ENCODE results near the gene GANAB. TPM values are rescaled to one million over a fixed set of nuclear protein-coding genes. Genes with fewer than 3 reads are reported as not detected.
A peak's percentile ranks its signal among the peaks of the same experiment; 100 is the strongest.
"Not testable (repeated sequence)": the region's sequence is repeated elsewhere in the genome, so short reads cannot be mapped to it uniquely, and the experiment has no call there.

The GANAB gene
- total and polyA plus RNA-seq, 4 donors = 104 to 266 (median 168) TPM

DNA sequence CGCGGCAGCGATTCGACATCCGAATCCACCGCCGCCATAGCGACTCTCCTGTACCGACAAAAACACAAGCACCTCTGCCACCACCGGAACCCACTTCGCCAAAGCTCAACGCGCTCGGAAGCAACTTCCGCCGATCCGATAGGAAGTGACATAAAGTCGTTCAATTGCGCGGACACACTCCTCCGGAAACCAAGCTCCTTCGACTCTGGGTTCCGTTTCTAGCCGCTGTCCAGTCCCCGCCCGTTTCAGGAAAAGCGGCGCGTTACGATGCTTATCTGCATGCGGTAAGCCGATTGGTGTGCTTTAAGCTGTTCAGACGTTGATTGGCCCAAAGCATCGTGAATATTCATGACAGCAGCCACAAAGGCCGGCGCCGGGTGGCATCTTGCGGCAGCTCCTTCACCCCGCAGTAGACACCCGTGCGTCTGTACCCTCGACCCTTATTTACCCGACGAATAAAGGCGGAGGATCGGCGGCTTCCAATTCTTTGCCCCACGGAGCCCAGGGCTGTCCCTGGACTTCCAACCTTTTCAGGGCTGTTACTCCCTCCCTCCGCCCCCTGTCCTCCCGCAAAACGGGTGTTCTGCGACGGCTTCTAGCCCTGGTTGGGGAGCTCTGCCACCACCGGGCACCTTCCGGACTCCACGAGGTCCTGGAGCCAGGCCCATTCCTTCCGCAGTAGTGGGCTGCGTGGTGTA is 54.8 kb downstream of the GANAB start, which contains the start of gene TUT1:
TUT1 (minus strand) TSS at position 76 of the 698 bp plus-strand sequence; CDS start at position 38, 38 bp downstream.
- peaks cover 0 to 11% (median 0%) of the 10 kb centered on the region in 5 donors for H3K4me1 ChIP-seq (ENCODE audit: control insufficient read depth in 5 of 5, insufficient read depth in 5 of 5, low read length in 5 of 5)
- WGBS, 2 donors = 0% methylated on average over 58 of the region's 58 CpGs
- H3K4me3 ChIP-seq = peak within 1 kb of the TSS; percentile 85
- H3K9ac ChIP-seq (ENCODE audit: insufficient read depth in 1 of 2, low read length in 2 of 2) = peak within 1 kb of the TSS; percentile 50 to 98
- DNase-seq (peak; percentile 98 to 100 (median 99)), ATAC-seq (ENCODE audit: insufficient read depth, low FRiP score) (peak; percentile 97)
- TF ChIP-seq, protein P1, sequence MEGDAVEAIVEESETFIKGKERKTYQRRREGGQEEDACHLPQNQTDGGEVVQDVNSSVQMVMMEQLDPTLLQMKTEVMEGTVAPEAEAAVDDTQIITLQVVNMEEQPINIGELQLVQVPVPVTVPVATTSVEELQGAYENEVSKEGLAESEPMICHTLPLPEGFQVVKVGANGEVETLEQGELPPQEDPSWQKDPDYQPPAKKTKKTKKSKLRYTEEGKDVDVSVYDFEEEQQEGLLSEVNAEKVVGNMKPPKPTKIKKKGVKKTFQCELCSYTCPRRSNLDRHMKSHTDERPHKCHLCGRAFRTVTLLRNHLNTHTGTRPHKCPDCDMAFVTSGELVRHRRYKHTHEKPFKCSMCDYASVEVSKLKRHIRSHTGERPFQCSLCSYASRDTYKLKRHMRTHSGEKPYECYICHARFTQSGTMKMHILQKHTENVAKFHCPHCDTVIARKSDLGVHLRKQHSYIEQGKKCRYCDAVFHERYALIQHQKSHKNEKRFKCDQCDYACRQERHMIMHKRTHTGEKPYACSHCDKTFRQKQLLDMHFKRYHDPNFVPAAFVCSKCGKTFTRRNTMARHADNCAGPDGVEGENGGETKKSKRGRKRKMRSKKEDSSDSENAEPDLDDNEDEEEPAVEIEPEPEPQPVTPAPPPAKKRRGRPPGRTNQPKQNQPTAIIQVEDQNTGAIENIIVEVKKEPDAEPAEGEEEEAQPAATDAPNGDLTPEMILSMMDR (IDR thresholded peaks at IDR 0.05; ENCODE audit: control extremely low read depth, extremely low read depth) = no peak
- no peaks in the 10 kb centered on the region for H3K9me3 ChIP-seq (ENCODE audit: control insufficient read depth in 4 of 4, insufficient read depth in 3 of 4, low read length in 3 of 4)
- peak within 1 kb of the TSS; percentile 87 to 97 for H3K27ac ChIP-seq (ENCODE audit: low read depth in 1 of 2, low read length in 1 of 2)
- H3K27me3 ChIP-seq (ENCODE audit: control insufficient read depth in 3 of 3, insufficient read depth in 3 of 3, low read length in 2 of 3) = no peaks in the 10 kb centered on the region
- H3K36me3 ChIP-seq (ENCODE audit: control insufficient read depth in 4 of 4, insufficient read depth in 4 of 4, low read length in 4 of 4) = peaks cover 21 to 39% (median 27%) of the 10 kb centered on the region in 4 donors

DNA sequence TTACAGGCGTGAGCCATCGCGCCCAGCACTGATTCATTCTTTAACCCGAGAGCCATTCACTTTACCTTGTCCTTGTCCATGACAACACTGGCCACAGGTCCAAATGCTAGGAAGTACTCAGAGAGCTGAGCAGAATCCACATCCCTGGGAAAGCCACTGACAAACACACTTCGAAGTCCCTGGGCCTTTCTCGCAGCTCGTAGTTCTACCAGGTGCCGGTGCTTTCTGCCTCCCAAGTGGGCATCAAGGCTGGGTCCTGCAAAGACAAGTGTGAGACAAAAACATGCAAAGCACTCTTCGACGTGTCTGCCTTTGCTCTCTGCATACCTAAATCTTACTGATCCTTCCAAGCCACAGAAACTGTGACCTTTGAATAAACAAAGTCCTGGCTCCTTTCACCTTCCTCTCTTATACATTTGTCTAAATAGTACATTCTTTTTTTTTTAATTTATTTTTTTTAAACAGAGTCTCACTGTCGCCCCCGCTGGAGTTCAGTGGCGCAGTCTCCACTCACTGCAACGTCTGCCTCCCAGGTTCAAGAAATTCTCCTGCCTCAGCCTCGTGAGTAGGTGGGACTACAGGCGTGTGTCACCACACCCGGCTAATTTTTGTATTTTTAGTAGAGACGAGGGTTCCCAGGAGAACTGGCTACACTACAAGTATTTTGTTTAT is 57.3 kb downstream of the GANAB start:
- no peak for DNase-seq
- ATAC-seq (ENCODE audit: insufficient read depth, low FRiP score) = no peak
- Histone ChIP-seq H3K36me3 (ENCODE audit: control insufficient read depth in 4 of 4, insufficient read depth in 4 of 4, low read length in 4 of 4) (peaks cover 5 to 20% (median 19%) of the 10 kb centered on the region in 4 donors), H3K27me3 (ENCODE audit: control insufficient read depth in 3 of 3, insufficient read depth in 3 of 3, low read length in 2 of 3) (no peaks in the 10 kb centered on the region), H3K9ac (ENCODE audit: insufficient read depth in 1 of 2, low read length in 2 of 2) (no peak overlapping the region), H3K9me3 (ENCODE audit: control insufficient read depth in 4 of 4, insufficient read depth in 3 of 4, low read length in 3 of 4) (no peaks in the 10 kb centered on the region), H3K27ac (ENCODE audit: low read depth in 1 of 2, low read length in 1 of 2) (no peak overlapping the region), H3K4me3 (no peak overlapping the region), H3K4me1 (ENCODE audit: control insufficient read depth in 5 of 5, insufficient read depth in 5 of 5, low read length in 5 of 5) (peaks cover 0 to 11% (median 0%) of the 10 kb centered on the region in 5 donors)
- TF ChIP-seq, protein P1 (IDR thresholded peaks at IDR 0.05; ENCODE audit: control extremely low read depth, extremely low read depth) = no peak
- WGBS, 2 donors = 69 to 74% methylated on average over 18 of the region's 18 CpGs

DNA sequence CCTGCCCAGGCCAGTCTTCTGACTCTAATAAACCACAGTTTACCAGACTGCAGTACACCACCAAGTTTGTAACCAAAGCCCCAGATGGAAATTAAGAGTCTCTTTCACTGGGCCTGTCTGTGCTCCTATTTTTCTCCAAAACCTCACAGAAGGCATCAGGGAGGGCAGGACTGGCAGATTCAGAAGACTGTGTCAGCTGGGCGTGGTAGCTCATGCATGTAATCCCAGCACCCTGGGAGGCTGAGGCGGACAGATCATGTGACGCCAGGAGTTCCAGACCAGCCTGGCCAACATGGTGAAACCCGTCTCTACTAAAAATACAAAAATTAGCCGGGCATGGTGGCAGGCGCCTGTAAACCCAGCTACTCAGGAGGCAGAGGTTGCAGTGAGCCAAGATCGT is 61.1 kb downstream of the GANAB start:
- not testable (repeated sequence) for ATAC-seq (ENCODE audit: insufficient read depth, low FRiP score); H3K9me3 ChIP-seq (ENCODE audit: control insufficient read depth in 4 of 4, insufficient read depth in 3 of 4, low read length in 3 of 4); H3K27me3 ChIP-seq (ENCODE audit: control insufficient read depth in 3 of 3, insufficient read depth in 3 of 3, low read length in 2 of 3); H3K4me3 ChIP-seq; H3K9ac ChIP-seq (ENCODE audit: insufficient read depth in 1 of 2, low read length in 2 of 2); H3K4me1 ChIP-seq (ENCODE audit: control insufficient read depth in 5 of 5, insufficient read depth in 5 of 5, low read length in 5 of 5); H3K27ac ChIP-seq (ENCODE audit: low read depth in 1 of 2, low read length in 1 of 2); DNase-seq
- 95 to 97% methylated on average over 7 of the region's 7 CpGs for WGBS, 2 donors
- H3K36me3 ChIP-seq (ENCODE audit: control insufficient read depth in 4 of 4, insufficient read depth in 4 of 4, low read length in 4 of 4) = peaks cover 5 to 26% (median 24%) of the 10 kb centered on the region in 4 donors

DNA sequence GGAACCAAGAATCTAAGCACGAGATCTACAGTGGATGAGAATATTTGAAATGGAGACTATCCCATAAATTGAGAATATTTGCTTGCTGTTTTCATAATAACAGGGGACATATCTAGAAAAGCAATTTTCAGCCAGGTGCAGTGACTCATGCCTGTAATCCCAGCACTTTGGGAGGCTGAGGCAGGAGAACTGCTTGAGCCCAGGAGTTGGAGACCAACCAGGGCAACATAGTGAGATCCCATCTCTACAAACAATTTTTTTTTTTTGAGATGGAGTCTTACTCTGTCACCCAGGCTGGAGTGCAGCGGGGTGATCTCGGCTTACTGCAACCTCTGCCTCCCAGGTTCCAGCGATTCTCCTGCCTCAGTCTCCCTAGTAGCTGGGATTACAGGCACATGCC is 64.7 kb downstream of the GANAB start:
- not testable (repeated sequence) for H3K9ac ChIP-seq (ENCODE audit: insufficient read depth in 1 of 2, low read length in 2 of 2); DNase-seq

More for the DNA sequence above, 64.7 kb downstream of the GANAB start:
- not testable (repeated sequence) for ATAC-seq (ENCODE audit: insufficient read depth, low FRiP score); H3K4me3 ChIP-seq; H3K27ac ChIP-seq (ENCODE audit: low read depth in 1 of 2, low read length in 1 of 2); H3K27me3 ChIP-seq (ENCODE audit: control insufficient read depth in 3 of 3, insufficient read depth in 3 of 3, low read length in 2 of 3); H3K4me1 ChIP-seq (ENCODE audit: control insufficient read depth in 5 of 5, insufficient read depth in 5 of 5, low read length in 5 of 5); H3K9me3 ChIP-seq (ENCODE audit: control insufficient read depth in 4 of 4, insufficient read depth in 3 of 4, low read length in 3 of 4)
- peaks cover 2 to 25% (median 23%) of the 10 kb centered on the region in 4 donors for H3K36me3 ChIP-seq (ENCODE audit: control insufficient read depth in 4 of 4, insufficient read depth in 4 of 4, low read length in 4 of 4)
- 95 to 96% methylated on average over 4 of the region's 4 CpGs for WGBS, 2 donors
